NB4 (cell line): ENCODE results near the gene RAB4B.

ENCODE experiments used
- DNase-seq: peaks from one replicate; pipeline ENCODE4 v3.0.0; 2010; ENCODE audit warnings: low read depth
- H3K4me3 ChIP-seq: one replicate; pipeline ENCODE4 v1.5.1; 2011; ENCODE audit warnings: mild to moderate bottlenecking, low read depth, low read length, moderate library complexity
- MYC ChIP-seq: IDR thresholded peaks from 2 replicates; pipeline ENCODE4 v1.6.1; 2011; ENCODE audit warnings: low read depth, low read length
- POLR2A ChIP-seq: IDR thresholded peaks from 2 replicates; pipeline ENCODE4 v1.6.1; 2011; ENCODE audit warnings: mild to moderate bottlenecking; ENCODE audit not compliant: insufficient read length; ENCODE audit errors: extremely low read depth
- TF ChIP-seq, protein P1 (sequence below): IDR thresholded peaks from one replicate; pipeline ENCODE4 v1.5.1; 2012; ENCODE audit warnings: low read depth, low read length
- TF ChIP-seq, protein P2 (sequence below): IDR thresholded peaks from 2 replicates; pipeline ENCODE4 v1.6.1; 2011; ENCODE audit warnings: low read depth, low read length

RAB4B gene

GRCh38 chr19:40806423-40807146 lies 28.5 kb downstream of the RAB4B start:
- TF ChIP-seq, protein P1, sequence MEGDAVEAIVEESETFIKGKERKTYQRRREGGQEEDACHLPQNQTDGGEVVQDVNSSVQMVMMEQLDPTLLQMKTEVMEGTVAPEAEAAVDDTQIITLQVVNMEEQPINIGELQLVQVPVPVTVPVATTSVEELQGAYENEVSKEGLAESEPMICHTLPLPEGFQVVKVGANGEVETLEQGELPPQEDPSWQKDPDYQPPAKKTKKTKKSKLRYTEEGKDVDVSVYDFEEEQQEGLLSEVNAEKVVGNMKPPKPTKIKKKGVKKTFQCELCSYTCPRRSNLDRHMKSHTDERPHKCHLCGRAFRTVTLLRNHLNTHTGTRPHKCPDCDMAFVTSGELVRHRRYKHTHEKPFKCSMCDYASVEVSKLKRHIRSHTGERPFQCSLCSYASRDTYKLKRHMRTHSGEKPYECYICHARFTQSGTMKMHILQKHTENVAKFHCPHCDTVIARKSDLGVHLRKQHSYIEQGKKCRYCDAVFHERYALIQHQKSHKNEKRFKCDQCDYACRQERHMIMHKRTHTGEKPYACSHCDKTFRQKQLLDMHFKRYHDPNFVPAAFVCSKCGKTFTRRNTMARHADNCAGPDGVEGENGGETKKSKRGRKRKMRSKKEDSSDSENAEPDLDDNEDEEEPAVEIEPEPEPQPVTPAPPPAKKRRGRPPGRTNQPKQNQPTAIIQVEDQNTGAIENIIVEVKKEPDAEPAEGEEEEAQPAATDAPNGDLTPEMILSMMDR: peak; percentile 20
- TF ChIP-seq, protein P2, sequence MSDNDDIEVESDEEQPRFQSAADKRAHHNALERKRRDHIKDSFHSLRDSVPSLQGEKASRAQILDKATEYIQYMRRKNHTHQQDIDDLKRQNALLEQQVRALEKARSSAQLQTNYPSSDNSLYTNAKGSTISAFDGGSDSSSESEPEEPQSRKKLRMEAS: no peak
- no peak overlapping the region for H3K4me3 ChIP-seq
- DNase-seq: peak; percentile 44

DNA sequence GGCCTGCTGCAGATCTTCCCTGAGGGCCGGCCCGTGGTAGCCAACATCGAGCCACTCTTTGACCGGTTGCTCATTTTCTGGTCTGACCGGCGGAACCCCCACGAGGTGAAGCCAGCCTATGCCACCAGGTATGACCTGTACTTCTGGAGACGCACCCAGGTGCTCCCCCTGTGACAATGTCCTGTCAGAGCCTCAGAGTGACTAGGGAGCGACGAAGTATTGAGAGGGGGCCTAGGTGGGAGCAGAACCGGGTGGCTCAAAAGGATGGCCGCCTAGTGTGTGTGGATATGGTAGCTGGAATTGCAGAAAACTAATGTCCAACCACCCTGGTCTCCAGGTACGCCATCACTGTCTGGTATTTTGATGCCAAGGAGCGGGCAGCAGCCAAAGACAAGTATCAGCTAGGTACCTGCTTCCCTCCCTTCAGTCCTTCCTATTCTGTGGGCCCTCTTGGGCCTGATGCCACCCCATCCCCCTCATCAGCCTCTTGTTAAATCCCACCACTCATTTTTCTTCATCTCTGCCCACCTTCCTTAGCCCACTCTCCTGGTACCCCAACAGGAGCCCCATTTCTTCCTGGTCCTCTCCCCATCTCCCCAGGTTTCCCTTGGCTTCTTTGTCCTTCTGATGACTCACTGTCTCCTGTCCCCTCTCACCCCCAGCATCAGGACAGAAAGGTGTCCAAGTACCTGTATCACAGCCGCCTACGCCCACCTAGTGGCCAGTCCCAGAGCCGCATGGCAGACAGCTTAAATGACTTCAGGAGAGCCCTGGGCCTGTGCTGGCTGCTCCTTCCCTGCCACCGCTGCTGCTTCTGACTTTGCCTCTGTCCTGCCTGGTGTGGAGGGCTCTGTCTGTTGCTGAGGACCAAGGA lies 29.3 kb downstream of the RAB4B start:
- DNase-seq: no peak
- TF ChIP-seq, protein P1: no peak
- TF ChIP-seq MYC (no peak), POLR2A (no peak)
- TF ChIP-seq, protein P2: no peak
- no peak overlapping the region for H3K4me3 ChIP-seq

DNA sequence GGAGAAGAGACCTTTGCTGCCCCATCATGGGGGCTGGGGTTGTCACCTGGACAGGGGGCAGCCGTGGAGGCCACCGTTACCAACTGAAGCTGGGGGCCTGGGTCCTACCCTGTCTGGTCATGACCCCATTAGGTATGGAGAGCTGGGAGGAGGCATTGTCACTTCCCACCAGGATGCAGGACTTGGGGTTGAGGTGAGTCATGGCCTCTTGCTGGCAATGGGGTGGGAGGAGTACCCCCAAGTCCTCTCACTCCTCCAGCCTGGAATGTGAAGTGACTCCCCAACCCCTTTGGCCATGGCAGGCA lies 29.9 kb downstream of the RAB4B start:
- DNase-seq: no peak
- TF ChIP-seq, protein P2: no peak
- no peak for TF ChIP-seq MYC
- TF ChIP-seq POLR2A: no peak
- TF ChIP-seq, protein P1: no peak
- no peak overlapping the region for H3K4me3 ChIP-seq

DNA sequence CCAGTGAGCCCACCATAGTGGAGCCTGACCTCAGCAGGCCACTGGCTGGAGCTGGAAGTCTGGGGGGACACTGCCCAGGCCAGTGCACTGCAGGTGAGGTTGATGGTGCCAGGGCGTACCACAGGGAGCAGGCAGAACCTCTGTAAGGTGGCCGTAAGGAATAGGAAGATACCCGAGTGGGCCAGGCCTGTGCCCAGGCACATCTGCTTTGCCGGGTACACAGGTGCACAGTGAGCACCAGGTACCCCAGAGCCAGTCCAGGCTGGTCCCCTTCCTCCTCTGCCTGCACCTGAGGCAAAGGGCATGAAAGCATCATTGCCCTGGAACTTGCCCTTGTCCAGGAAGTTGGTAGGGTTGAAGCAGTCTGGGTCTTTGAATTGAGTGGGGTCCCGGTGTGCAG lies 30.4 kb downstream of the RAB4B start:
- no peak for TF ChIP-seq MYC
- TF ChIP-seq, protein P1: no peak
- TF ChIP-seq, protein P2: no peak
- no peak for TF ChIP-seq POLR2A
- DNase-seq: no peak
- H3K4me3 ChIP-seq: no peak overlapping the region

GRCh38 chr19:40809358-40810086 lies 31.5 kb downstream of the RAB4B start:
- TF ChIP-seq MYC: no peak
- TF ChIP-seq, protein P1: no peak
- TF ChIP-seq POLR2A: no peak
- TF ChIP-seq, protein P2: no peak
- H3K4me3 ChIP-seq: no peak overlapping the region

More at GRCh38 chr19:40809358-40810086, 31.5 kb downstream of the RAB4B start:
- DNase-seq: no peak
